ENCODE data around the gene OR9A4. TPM values are rescaled to one million over a fixed set of nuclear protein-coding genes. Genes with fewer than 3 reads are reported as not detected.

The OR9A4 gene
- total RNA-seq, 1 experiment from 2014 or later: not detected

GRCh38 chr7:141941075-141941474 lies 24.9 kb downstream of the OR9A4 start:
- no peak overlapping the region for H3K9ac ChIP-seq (ENCODE audit: low read length)
- TF ChIP-seq POLR2A (IDR thresholded peaks at IDR 0.05; ENCODE audit: borderline replicate concordance, extremely low read depth, insufficient read depth, insufficient read length) (no peak), CEBPB (IDR thresholded peaks at IDR 0.05; ENCODE audit: low read depth) (no peak)
- H3K4me1 ChIP-seq (ENCODE audit: control insufficient read depth in 1 of 2, insufficient read depth in 2 of 2, low read length in 2 of 2): no peaks in the 10 kb centered on the region
- ATAC-seq (no peak), DNase-seq (ENCODE audit: low read depth, low spot score) (no peak)
- H3K27me3 ChIP-seq (ENCODE audit: insufficient read depth, low read length): no peaks in the 10 kb centered on the region
- no peak overlapping the region for H3K4me3 ChIP-seq (replicated peaks in 1 of 2; ENCODE audit: low read depth in 1 of 2, low read length in 2 of 2)
- H3K4me2 ChIP-seq (ENCODE audit: low read length): no peak overlapping the region
- RAD21 ChIA-PET (ENCODE audit: low non-redundant PET in 1 of 2, low total read pairs in 2 of 2, uncharacterized antibody in 2 of 2, unreplicated experiment in 2 of 2): no interaction called here
- peaks cover 0 to 3% of the 10 kb centered on the region in 2 experiments; a peak in 1 of 4 replicates for H3K9me3 ChIP-seq (ENCODE audit: control insufficient read depth in 1 of 2, insufficient read depth in 1 of 2, low read depth in 1 of 2, low read length in 2 of 2)
- intact Hi-C loops (cut with micrococcal nuclease): no loop called here
- H3K9me2 ChIP-seq (ENCODE audit: insufficient read depth): no peaks in the 10 kb centered on the region
- no TSS peak for BruUV-seq (replicated peaks)
- H3K27ac ChIP-seq (ENCODE audit: low read depth, low read length): no peak overlapping the region
- POLR2A ChIA-PET: no interaction called here
- no peaks in the 10 kb centered on the region for H3K36me3 ChIP-seq (ENCODE audit: control insufficient read depth in 1 of 2, insufficient read depth in 2 of 2, low read length in 2 of 2)
- H4K20me1 ChIP-seq (ENCODE audit: insufficient read depth): no peaks in the 10 kb centered on the region
- CTCF ChIA-PET: no interaction called here
- H3K79me2 ChIP-seq (ENCODE audit: insufficient read depth, low read length): no peaks in the 10 kb centered on the region
- no peak overlapping the region for H2AFZ ChIP-seq (ENCODE audit: low read depth, low read length, poor library complexity, severe bottlenecking)

GRCh38 chr7:141943846-141944245 lies 27.6 kb downstream of the OR9A4 start:
- H3K9me3 ChIP-seq (ENCODE audit: control insufficient read depth in 1 of 2, insufficient read depth in 1 of 2, low read depth in 1 of 2, low read length in 2 of 2): peaks cover 0 to 3% of the 10 kb centered on the region in 2 experiments; a peak in 1 of 4 replicates
- POLR2A ChIA-PET: no interaction called here
- no peaks in the 10 kb centered on the region for H3K36me3 ChIP-seq (ENCODE audit: control insufficient read depth in 1 of 2, insufficient read depth in 2 of 2, low read length in 2 of 2)
- no peak for TF ChIP-seq SRF (IDR thresholded peaks at IDR 0.05; ENCODE audit: low read depth)
- TF ChIP-seq POLR2AphosphoS5 (IDR thresholded peaks at IDR 0.05; ENCODE audit: low read depth, low read length): no peak
- no peak for TF ChIP-seq ATF3 (IDR thresholded peaks at IDR 0.05)
- no peak for TF ChIP-seq CBX3 (IDR thresholded peaks at IDR 0.05; ENCODE audit: low read depth)
- TF ChIP-seq EGR1 (IDR thresholded peaks at IDR 0.05; ENCODE audit: low read depth): no peak
- TF ChIP-seq POLR2A (IDR thresholded peaks at IDR 0.05; ENCODE audit: borderline replicate concordance, extremely low read depth, insufficient read depth, insufficient read length): no peak
- no peak for TF ChIP-seq SIN3A (IDR thresholded peaks at IDR 0.05; ENCODE audit: low read depth)
- intact Hi-C loops (cut with micrococcal nuclease): no loop called here
- CTCF ChIA-PET: no interaction called here
- no peaks in the 10 kb centered on the region for H3K27me3 ChIP-seq (ENCODE audit: insufficient read depth, low read length)
- no peaks in the 10 kb centered on the region for H4K20me1 ChIP-seq (ENCODE audit: insufficient read depth)
- H3K4me2 ChIP-seq (ENCODE audit: low read length): no peak overlapping the region
- no peak overlapping the region for H3K4me3 ChIP-seq (replicated peaks in 1 of 2; ENCODE audit: low read depth in 1 of 2, low read length in 2 of 2)
- RAD21 ChIA-PET (ENCODE audit: low non-redundant PET in 1 of 2, low total read pairs in 2 of 2, uncharacterized antibody in 2 of 2, unreplicated experiment in 2 of 2): no interaction called here
- no peaks in the 10 kb centered on the region for H3K9me2 ChIP-seq (ENCODE audit: insufficient read depth)
- no peaks in the 10 kb centered on the region for H3K4me1 ChIP-seq (ENCODE audit: control insufficient read depth in 1 of 2, insufficient read depth in 2 of 2, low read length in 2 of 2)
- H3K9ac ChIP-seq (ENCODE audit: low read length): no peak overlapping the region
- no peak overlapping the region for H2AFZ ChIP-seq (ENCODE audit: low read depth, low read length, poor library complexity, severe bottlenecking)
- H3K79me2 ChIP-seq (ENCODE audit: insufficient read depth, low read length): no peaks in the 10 kb centered on the region
- no TSS peak for BruUV-seq (replicated peaks)
- no peak for ATAC-seq
- H3K27ac ChIP-seq (ENCODE audit: low read depth, low read length): no peak overlapping the region
- no peak for DNase-seq (ENCODE audit: low read depth, low spot score)
